ENCODE data around the gene KCNJ6.

The KCNJ6 gene

GRCh38 chr21:37631319-37632117 lies 284.7 kb downstream of the KCNJ6 start:
- no peak for DNase-seq

DNA sequence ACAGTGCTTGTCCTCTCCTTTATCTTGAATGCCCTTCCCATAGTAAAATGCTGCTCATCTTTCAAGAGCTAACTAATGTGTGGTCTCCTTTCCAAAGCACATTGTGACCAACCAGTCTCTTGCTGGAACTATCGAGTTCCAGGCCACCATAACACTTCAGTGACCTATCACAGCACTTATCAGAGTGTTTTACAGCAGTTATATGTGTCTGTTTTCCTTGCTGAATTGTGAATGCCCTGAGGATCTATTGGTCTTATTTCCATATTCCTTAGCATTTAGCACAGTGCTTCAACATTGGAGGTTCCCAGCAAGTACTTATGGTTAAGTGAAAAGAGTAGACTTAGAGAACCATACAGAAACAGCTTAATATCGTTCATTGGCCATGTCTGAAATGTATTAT lies 285.4 kb downstream of the KCNJ6 start:
- no peak for DNase-seq

DNA sequence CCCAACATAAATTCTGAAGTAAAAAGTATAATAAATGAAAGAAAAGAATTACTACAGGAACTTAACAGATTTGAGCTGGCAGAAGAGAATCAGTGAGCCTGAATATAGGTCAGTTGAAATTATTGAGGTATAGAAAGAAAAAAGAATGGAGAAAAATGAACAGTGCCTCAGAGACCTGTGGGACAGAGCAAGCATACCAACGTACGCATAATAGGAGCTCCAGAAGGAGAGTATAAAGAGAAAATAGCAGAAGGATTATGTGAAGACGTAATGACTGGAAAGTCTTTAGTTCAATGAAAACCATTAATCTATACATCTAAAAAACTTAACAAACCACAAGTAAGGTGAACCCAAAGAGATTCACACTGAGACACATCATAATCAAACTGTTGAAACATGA lies 287.9 kb downstream of the KCNJ6 start:
- no peak for DNase-seq

DNA sequence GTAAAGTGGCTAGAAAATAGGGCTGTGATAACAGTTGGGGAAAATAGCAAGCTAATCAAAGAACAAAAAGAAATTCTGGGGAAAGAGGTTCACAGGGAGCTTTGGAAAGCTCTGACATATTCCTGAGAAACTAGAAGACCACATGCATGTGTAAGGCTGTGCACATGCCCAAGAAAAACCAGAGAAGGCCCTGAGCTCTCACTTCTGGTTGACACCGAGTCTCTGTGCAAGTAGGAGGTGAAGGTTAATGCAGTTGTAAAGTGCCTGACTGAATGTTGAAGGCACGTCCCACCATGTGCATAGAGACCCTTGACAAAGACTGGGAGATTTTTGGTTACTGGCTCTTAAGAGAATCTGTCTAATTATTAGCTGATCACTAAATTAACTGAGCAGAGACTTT lies 288.7 kb downstream of the KCNJ6 start:
- no peak for DNase-seq

DNA sequence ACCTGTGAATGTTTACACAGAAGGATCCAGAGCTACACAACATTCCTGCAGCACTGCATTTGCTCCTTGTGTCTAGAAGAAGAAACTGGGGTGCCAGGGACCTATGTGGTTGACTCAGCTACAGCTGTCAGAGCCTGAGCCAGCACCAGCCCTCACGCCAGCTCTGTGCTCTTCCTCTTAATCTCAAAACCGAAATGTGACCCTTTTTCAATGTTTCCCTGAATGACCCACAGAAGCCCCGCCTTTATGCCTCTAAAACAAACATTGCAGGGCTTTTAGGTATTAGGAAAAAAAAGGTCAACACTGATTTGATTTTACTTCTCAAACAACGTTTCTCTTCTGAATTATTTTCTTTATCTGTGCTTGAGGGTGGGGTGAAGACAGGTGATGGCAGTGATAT lies 289.2 kb downstream of the KCNJ6 start:
- DNase-seq: no peak

- no peak for DNase-seq
These were observed 289.9 kb downstream of the KCNJ6 start for GRCh38 chr21:37626320-37626719.

DNA sequence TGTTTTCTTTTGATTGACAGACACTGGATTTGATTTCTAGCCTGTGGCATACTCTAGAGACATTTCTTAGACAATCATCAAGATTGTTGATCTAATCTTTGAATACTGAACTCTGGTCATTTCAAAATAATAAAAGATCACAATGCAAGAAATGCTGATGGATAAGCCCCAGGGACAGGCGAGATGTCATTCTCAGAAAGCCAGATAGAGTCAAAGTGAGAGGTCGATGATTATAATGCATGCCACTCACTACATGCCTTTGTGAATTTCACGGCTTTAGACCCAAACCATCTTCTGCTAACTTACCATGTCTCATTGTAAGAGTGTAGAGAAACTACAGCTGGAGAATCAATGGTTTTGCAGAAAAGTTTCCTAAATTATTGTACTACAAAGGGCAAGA lies 292.6 kb downstream of the KCNJ6 start:
- DNase-seq: no peak

- no peak for DNase-seq
These were observed 293.1 kb downstream of the KCNJ6 start for GRCh38 chr21:37623183-37623582.

- DNase-seq: no peak
These were observed 293.5 kb downstream of the KCNJ6 start for GRCh38 chr21:37622755-37623154.

DNA sequence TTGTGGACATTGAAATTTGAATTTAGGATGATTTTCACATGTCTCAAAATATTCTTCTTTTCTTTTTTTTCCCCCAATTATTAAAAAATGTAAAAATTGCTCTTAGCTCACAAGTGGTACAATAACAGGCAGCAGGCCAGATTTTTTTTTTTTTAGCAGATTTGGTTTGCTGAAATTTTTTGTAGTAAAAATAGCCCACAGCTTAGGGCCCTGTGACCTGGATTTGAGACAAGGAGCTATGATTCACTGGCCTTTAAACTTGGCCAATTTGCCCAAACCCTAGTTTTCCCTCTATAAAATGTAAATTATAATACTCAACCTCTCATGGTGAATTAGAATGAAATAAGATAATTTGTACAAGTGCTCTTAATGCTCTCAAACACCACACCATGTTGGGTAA lies 295.9 kb downstream of the KCNJ6 start:
- DNase-seq: no peak

GRCh38 chr21:37619464-37619974 lies 296.7 kb downstream of the KCNJ6 start:
- DNase-seq: no peak

- no peak for DNase-seq
These were observed 298.2 kb downstream of the KCNJ6 start for GRCh38 chr21:37618081-37618480.

DNA sequence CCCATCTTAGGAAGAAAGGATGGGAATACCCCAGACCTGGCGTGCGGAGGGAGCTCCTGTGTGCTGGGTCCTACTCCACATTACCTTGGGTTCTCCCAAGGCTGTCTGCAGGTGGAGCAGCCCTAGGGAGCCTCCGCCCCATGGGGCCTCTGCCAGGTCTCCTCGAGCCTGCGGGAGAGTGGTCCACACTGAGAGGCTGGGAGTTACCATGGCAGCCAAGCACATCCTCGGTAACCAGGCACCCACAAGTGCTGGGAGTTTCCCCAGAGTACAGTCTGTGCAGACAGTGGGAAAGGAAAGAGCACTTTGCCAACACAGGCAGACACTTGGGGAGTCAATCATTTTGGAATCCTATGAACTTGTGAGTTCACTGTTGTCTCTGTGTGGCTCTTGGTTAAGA lies 300.3 kb downstream of the KCNJ6 start:
- DNase-seq: no peak

- no peak for DNase-seq
These were observed 301.8 kb downstream of the KCNJ6 start for GRCh38 chr21:37614351-37614875.

- no peak for DNase-seq
These were observed 309.2 kb downstream of the KCNJ6 start for GRCh38 chr21:37607081-37607480.

- no peak for DNase-seq
These were observed 309.7 kb downstream of the KCNJ6 start for GRCh38 chr21:37606549-37606948.

DNA sequence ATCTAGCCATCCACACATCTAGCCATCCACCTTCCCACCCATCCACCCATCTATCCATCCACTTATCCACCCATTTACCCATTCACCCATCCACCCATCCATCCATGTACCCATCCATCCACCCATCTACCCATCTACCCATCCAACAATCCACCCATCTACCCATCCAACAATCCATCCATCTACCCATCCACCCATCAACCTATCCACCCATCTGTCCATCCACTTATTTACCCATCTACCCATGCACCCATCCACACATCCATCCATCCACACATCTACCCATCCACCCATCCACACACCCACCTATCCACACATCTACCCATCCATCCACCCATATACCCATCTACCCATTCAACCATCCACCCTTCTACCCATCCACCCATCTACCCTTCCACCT lies 311.3 kb downstream of the KCNJ6 start:
- no peak for DNase-seq

DNA sequence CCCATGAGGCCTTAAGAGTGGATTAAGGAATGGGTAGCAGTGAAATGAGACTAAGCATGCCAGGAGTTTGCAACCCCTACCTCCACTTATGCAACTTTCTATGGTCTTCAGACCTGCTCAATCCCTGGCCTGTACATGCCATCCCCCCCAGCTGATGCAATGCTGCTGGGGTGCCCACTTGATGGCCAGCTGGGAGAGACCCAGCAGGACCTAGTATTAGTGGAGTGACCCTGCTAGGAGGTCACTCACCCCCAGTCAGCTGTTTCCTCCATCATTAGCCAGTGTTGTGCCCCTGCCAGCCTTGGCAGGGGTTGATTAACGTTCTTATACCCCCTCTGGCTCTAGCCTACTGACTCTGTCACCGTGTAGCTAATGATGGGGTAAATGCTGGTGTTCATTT lies 313.1 kb downstream of the KCNJ6 start:
- no peak for DNase-seq

DNA sequence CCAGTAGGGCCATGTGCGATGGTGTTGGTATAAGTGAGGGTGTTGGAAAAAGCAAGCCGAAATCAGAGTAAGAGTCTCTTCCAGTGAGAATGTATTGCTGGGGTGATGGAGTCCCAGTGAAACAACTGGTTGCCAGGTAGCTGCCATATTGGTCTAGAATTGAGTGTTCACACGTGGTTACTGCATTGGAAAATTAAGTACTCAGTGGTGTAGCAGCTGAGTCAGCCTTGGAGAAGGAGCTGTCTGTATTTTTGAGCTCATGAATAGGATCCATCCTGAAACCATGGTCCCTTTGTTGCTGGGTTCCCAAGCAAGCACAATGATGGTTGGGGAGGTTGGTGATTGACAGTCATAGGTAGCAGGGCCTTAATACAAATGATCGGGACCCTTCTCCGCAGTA lies 314.3 kb downstream of the KCNJ6 start:
- no peak for DNase-seq

DNA sequence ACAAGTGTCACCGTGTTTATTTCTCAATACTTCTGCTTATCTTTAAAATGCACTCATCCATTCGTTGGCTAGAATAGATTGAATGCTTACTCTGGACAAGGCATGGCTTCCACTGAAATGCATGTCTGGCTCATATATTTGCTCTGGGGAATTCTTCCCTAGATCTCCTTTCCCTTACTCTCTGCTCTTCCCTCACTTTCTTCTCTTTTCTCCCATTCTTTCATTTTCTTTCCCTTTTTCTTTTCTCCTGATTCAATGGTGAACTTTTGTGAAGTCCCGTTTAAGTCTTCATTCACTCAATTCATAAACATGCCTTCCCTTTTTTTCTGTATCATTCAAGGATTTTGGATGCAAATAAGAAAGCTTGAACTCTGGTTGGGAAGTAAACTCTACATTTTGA lies 315.2 kb downstream of the KCNJ6 start:
- no peak for DNase-seq

GRCh38 chr21:37595944-37596343 lies 320.3 kb downstream of the KCNJ6 start:
- DNase-seq: no peak

- no peak for DNase-seq
These were observed 321.7 kb downstream of the KCNJ6 start for GRCh38 chr21:37594472-37594951.

DNA sequence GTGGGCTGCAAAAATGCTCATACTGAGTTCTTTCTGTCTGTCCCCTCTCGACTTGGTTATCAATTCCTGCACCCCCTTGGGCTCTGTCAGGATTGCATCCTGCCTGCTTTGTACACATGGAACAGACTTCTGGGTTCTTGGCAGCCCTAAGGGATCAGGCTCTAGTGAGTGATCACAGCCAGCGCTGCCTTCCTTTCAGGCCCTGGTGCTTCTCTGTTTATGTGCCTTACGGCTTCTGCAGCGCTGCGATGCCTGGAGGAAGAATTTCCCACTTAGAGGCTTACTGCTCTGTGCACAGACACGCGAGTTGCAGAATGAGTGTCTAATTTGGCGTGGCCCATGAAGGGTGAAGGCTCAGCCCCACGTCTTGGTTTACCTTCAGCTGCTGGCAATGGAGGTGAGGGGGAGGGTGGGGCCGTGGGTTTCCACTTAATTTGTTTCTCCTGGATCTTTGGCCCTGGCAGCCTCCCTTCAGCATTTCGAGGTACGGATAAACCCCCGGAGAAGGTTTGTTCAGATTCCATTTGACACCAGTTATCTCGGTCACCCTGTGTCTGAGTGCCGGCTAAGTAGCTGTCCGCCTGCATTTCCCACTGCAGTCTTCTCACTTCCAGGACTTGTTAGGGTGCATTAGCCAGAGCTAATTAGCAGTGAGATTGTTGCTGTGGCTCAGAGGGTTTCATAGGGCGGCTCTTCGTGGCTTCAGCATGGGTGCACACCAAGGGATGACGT lies 322.4 kb downstream of the KCNJ6 start:
- no peak for DNase-seq

- DNase-seq: no peak
These were observed 323.2 kb downstream of the KCNJ6 start for GRCh38 chr21:37593015-37593414.

All from T1000 (cell line).